GM12878 (cell line): ENCODE data around the gene TK2. TPM values are rescaled to one million over a fixed set of nuclear protein-coding genes. Genes with fewer than 3 reads are reported as not detected.

ENCODE experiments used
- ATAC-seq: fragments of 200-7000 bp; cut with Tn5 transposase; 3 replicates; pipeline ENCODE4 v1.9.1; 2020; ENCODE audit warnings: mild to moderate bottlenecking, moderate library complexity
- BruUV-seq: library from RNA; stranded (reverse); fragments of 400-500 nt; replicated peaks from 2 replicates; lab custom pipeline; 2021; lab: Mats Ljungman, UMichigan
- CTCF ChIA-PET: fragments of 300-600 bp; sonication (Branson Sonifier 250); formaldehyde crosslinking; extraction: SDS; loops from one replicate; lab custom pipeline; 2021; ENCODE audit warnings: inconsistent platforms; lab: Yijun Ruan, JAX
- POLR2A ChIA-PET: fragments of 350-600 bp; formaldehyde crosslinking; extraction: SDS; loops from one replicate; lab custom pipeline; 2021; ENCODE audit warnings: inconsistent platforms; lab: Charles Lee
- RAD21 ChIA-PET: fragments of 300-600 bp; sonication (Branson Sonifier 250); formaldehyde crosslinking; loops from one replicate; lab custom pipeline; 2023; ENCODE audit warnings: antibody characterized with exemption; ENCODE audit not compliant: unreplicated experiment; lab: Charles Lee
- SMC1A ChIA-PET: fragments of 300-600 bp; sonication (Branson Sonifier 250); formaldehyde crosslinking; loops from one replicate; lab custom pipeline; 2023; ENCODE audit not compliant: unreplicated experiment, uncharacterized antibody; lab: Charles Lee
- DNase-seq: peaks from one replicate; pipeline ENCODE4 v3.0.0-alpha.2; 2011; ENCODE audit warnings: low read depth, low spot score
- FAIRE-seq: peaks from 3 replicates; lab custom pipeline; 2011; peaks lifted over from hg19 to GRCh38; lab: Jason Lieb, UNC
- H2AFZ ChIP-seq: 2 replicates; pipeline ENCODE4 v1.6.0; 2011; ENCODE audit warnings: low read depth, low read length, control low read depth; ENCODE audit not compliant: control insufficient read depth
- H3K27ac ChIP-seq: 2 replicates; pipeline ENCODE4 v1.5.1; 2011; ENCODE audit warnings: control low read depth; ENCODE audit not compliant: control insufficient read depth, insufficient read depth
- H3K27me3 ChIP-seq, 2 experiments: replicated peaks in 1 of 2; 2 replicates each; pipeline versions ENCODE4 v1.6.0 to v1.6.1; 2011; ENCODE audit warnings: low read length in 1 of 2; ENCODE audit not compliant: control insufficient read depth in 2 of 2, insufficient read depth in 2 of 2
- H3K36me3 ChIP-seq, 2 experiments: 2 replicates each; pipeline ENCODE4 v1.5.1; 2011; ENCODE audit warnings: low read length in 1 of 2; ENCODE audit not compliant: control insufficient read depth in 2 of 2, insufficient read depth in 2 of 2
- H3K4me1 ChIP-seq: 2 replicates; pipeline ENCODE4 v1.6.1; 2011; ENCODE audit warnings: mild to moderate bottlenecking, low read length, moderate library complexity, mixed read lengths; ENCODE audit not compliant: control insufficient read depth, insufficient read depth
- H3K4me2 ChIP-seq: 2 replicates; pipeline ENCODE4 v1.6.0; 2011; ENCODE audit warnings: control low read depth; ENCODE audit not compliant: control insufficient read depth, insufficient read depth
- H3K4me3 ChIP-seq: fragments of 200-600 bp; sonication (generic); 2 replicates; pipeline ENCODE4 v1.5.1; 2016
- H3K79me2 ChIP-seq: 2 replicates; pipeline ENCODE4 v1.6.0; 2011; ENCODE audit warnings: low read length; ENCODE audit not compliant: control insufficient read depth, insufficient read depth
- H3K9ac ChIP-seq: 2 replicates; pipeline ENCODE4 v1.8.0; 2011; ENCODE audit warnings: low read length, control low read depth, mixed read lengths; ENCODE audit not compliant: control insufficient read depth, insufficient read depth
- H3K9me3 ChIP-seq: replicated peaks from 3 replicates; pipeline ENCODE4 v1.5.1; 2011; ENCODE audit warnings: mild to moderate bottlenecking, low read length; ENCODE audit not compliant: control insufficient read depth, insufficient read depth
- H4K20me1 ChIP-seq: 2 replicates; pipeline ENCODE4 v1.6.0; 2011; ENCODE audit not compliant: control insufficient read depth, insufficient read depth
- CREB1 ChIP-seq: IDR thresholded peaks from 2 replicates; pipeline ENCODE4 v1.6.1; 2012; ENCODE audit warnings: low read depth, mild to moderate bottlenecking, inconsistent platforms
- GATAD2B ChIP-seq: fragments of 450-650 bp; conservative IDR thresholded peaks from 2 replicates; pipeline ENCODE4 v1.6.1; 2017; ENCODE audit warnings: low read depth, mild to moderate bottlenecking, moderate library complexity
- HCFC1 ChIP-seq: fragments of 150-350 bp; IDR thresholded peaks from 2 replicates; pipeline ENCODE4 v1.6.1; 2014; ENCODE audit warnings: low read length
- JUND ChIP-seq: IDR thresholded peaks from 2 replicates; pipeline ENCODE4 v1.6.1; 2012; ENCODE audit warnings: low read depth, mild to moderate bottlenecking, low read length, improper control_type of control experiment, moderate library complexity
- KDM1A ChIP-seq: fragments of 200-600 bp; sonication (generic); IDR thresholded peaks from 2 replicates; pipeline ENCODE4 v1.6.1; 2016; ENCODE audit warnings: borderline replicate concordance
- MTA2 ChIP-seq: fragments of 450-650 bp; IDR thresholded peaks from 2 replicates; pipeline ENCODE4 v1.6.1; 2016; ENCODE audit warnings: low read depth, mild to moderate bottlenecking, moderate library complexity
- NFYA ChIP-seq: IDR thresholded peaks from 2 replicates; pipeline ENCODE4 v1.6.1; 2011; ENCODE audit warnings: low read depth, mild to moderate bottlenecking, low read length, improper control_type of control experiment, borderline replicate concordance
- NR2F1 ChIP-seq: fragments of 450-650 bp; conservative IDR thresholded peaks from 2 replicates; pipeline ENCODE4 v1.6.1; 2017; ENCODE audit warnings: mild to moderate bottlenecking
- POLR2A ChIP-seq: IDR thresholded peaks from 2 replicates; pipeline ENCODE4 v1.6.1; 2011; ENCODE audit warnings: low read depth, mild to moderate bottlenecking, low read length
- RB1 ChIP-seq: fragments of 450-650 bp; formaldehyde crosslinking; IDR thresholded peaks from 2 replicates; pipeline ENCODE4 v1.6.1; 2017; ENCODE audit warnings: mild to moderate bottlenecking, borderline replicate concordance
- SPI1 ChIP-seq: IDR thresholded peaks from 2 replicates; pipeline ENCODE4 v1.6.1; 2011; ENCODE audit warnings: low read depth, mild to moderate bottlenecking, low read length, moderate library complexity, borderline replicate concordance; ENCODE audit not compliant: insufficient read depth
- STAT3 ChIP-seq: IDR thresholded peaks from 2 replicates; pipeline ENCODE4 v1.6.1; 2011; ENCODE audit warnings: low read depth, low read length, improper control_type of control experiment
- TCF12 ChIP-seq: IDR thresholded peaks from 2 replicates; pipeline ENCODE4 v1.6.1; 2011; ENCODE audit warnings: low read depth, mild to moderate bottlenecking, low read length
- ZBED1 ChIP-seq: IDR thresholded peaks from 2 replicates; pipeline ENCODE4 v1.6.1; 2016; ENCODE audit warnings: borderline replicate concordance
- WGBS: methylation state at CpG from one replicate; pipeline ENCODE4 v1.1.6; 2016; ENCODE audit warnings: low lambda C conversion rate; ENCODE audit not compliant: insufficient replicate concordance, insufficient coverage; ENCODE audit errors: missing lambda C conversion rate; 5-methylcytosine and 5-hydroxymethylcytosine counted together
- in situ Hi-C: fragments of 300-500 bp; cut with MboI; formaldehyde crosslinking; loops from 9 replicates; pipeline ENCODE4 v1.14.3; 2018; ENCODE audit warnings: mixed read lengths
- intact Hi-C: fragments of 100-400 bp; cut with micrococcal nuclease; formaldehyde crosslinking; loops from one replicate; pipeline ENCODE4 v1.14.2; 2022; ENCODE audit not compliant: unreplicated experiment
- polyA plus RNA-seq, 11 experiments: library from polyadenylated mRNA; depleted of rRNA in 4 of 11; unstranded in 6 of 11; stranded (reverse) in 5 of 11; fragments of >200 nt; fragmentation: Nextera tagmentation in 4 of 11; fragmentation: Illumina TruSeq in 1 of 11; extraction: Ambion mirVana in 4 of 11; extraction: Trizol in 1 of 11; gene quantifications; 1 replicate in 1 of 11; 2 replicates in 10 of 11; pipeline versions ENCODE4 v1.2.1 to v1.2.3, GENCODE V29; 2011 to 2016; ENCODE audit warnings: inconsistent platforms in 2 of 11, missing spikeins in 2 of 11, low read depth in 1 of 11
- total RNA-seq, 4 experiments: library from RNA; depleted of rRNA in 3 of 4; stranded (reverse); fragments of >200 nt in 3 of 4; fragmentation: Illumina TruSeq in 1 of 4; extraction: Trizol in 1 of 4; gene quantifications; 2 replicates each; pipeline versions ENCODE4 v1.2.1 to v1.2.3, GENCODE V29; 2013 to 2021
- TF ChIP-seq, protein P1 (sequence below): fragments of 450-650 bp; IDR thresholded peaks from 2 replicates; pipeline ENCODE4 v1.6.1; 2018; ENCODE audit warnings: mild to moderate bottlenecking, low read depth, moderate library complexity; ENCODE audit not compliant: partially characterized antibody

The TK2 gene
- total and polyA plus RNA-seq, 10 of the 15 experiments (the other 5 are each of a cell fraction or from before 2014, with no cell fraction given): 1.3 to 12.4 (median 3.0) TPM

DNA sequence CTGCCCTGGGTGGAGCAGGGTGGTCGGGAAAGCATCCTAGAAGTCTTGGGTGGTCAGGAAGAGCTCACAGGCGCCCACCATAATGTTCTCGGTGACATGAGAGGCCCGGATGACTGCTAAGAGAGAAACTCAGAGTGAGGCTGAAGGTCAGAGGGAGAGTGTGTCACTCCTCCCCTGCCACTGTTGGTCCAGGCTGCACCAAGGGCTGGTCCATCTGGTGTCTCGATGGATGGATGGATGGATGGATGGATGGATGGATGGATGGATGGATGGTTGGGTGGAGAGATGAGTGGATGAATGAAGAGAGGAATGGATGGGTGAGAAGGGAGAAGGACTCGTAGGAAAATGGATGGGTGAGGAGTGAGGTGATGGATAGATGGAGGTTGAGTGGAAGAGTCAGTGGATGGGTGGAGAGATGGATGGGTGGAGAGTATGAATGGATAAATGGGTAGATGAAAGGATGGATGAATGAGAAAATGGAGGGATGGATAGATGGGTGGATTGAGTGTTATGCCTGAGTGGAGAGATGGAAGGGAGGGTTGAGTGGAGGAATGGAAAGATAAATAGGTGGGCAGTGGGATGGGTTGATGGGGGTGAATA lies 79.9 kb downstream of the TK2 start:
- WGBS: 28% methylated on average over 6 of the region's 6 CpGs
- H3K4me3 ChIP-seq: no peak overlapping the region
- ChIA-PET SMC1A (no interaction called here), CTCF (interaction anchor here (0.6 kb wide), 1 partner anchor 15 kb away, joined by 3 read pairs; no protein-coding TSS in a partner anchor), RAD21 (no interaction called here), POLR2A (no interaction called here)
- FAIRE-seq: no peak
- H3K4me2 ChIP-seq: no peak overlapping the region
- H3K9me3 ChIP-seq: no peaks in the 10 kb centered on the region
- no peak overlapping the region for H3K9ac ChIP-seq
- in situ Hi-C loops (no loop called here), intact Hi-C loops (no loop called here)
- no peak for ATAC-seq
- no peaks in the 10 kb centered on the region for H4K20me1 ChIP-seq
- H3K79me2 ChIP-seq: no peaks in the 10 kb centered on the region
- DNase-seq: no peak
- TF ChIP-seq HCFC1: no peak
- H3K27me3 ChIP-seq: peaks cover 0 to 3% of the 10 kb centered on the region in 2 experiments; a peak in 3 of 4 replicates
- H3K27ac ChIP-seq: no peak overlapping the region
- no peaks in the 10 kb centered on the region for H3K36me3 ChIP-seq
- H2AFZ ChIP-seq: no peak overlapping the region
- H3K4me1 ChIP-seq: no peaks in the 10 kb centered on the region
- BruUV-seq: no TSS peak

DNA sequence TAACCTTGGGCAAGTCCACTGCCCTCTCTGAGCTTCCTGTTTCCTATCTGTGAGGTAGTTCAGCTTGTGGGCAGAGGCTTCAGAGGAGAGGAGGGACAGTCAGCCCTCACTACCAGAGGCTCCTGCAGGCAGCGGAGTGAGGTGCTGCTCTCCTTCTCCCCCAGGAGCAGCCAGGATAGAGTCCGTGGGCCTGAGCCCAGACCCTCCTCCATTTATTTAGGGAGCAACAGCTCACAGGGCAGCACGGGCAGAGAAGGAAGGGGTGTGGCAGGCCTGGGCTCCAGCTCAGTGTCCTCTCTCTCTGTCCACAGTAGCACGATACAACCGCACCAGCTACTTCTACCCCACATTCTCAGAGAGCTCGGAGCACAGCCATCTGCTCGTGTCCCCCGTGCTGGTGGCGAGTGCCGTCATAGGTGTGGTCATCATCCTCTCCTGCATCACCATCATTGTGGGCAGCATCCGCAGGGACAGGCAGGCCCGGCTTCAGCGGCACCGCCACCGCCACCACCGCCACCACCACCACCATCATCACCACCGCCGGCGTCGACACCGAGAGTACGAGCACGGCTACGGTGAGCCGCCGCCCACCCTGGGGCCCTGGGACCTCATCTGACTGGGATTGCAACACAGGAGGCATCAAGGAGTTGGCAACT lies 80.5 kb downstream of the TK2 start:
- H3K4me1 ChIP-seq: no peaks in the 10 kb centered on the region
- no peak overlapping the region for H3K27ac ChIP-seq
- H3K4me2 ChIP-seq: no peak overlapping the region
- CTCF ChIA-PET: interaction anchor here (0.6 to 1.3 kb wide), 2 partner anchors 16 to 63 kb away, joined by 3 to 4 read pairs; no protein-coding TSS in a partner anchor
- 76% methylated on average over 17 of the region's 26 CpGs for WGBS
- intact Hi-C loops (no loop called here), in situ Hi-C loops (no loop called here)
- SMC1A ChIA-PET: interaction anchor here (1.4 kb wide), 1 partner anchor 63 kb away, joined by 3 read pairs; no protein-coding TSS in a partner anchor
- peaks cover 0 to 3% of the 10 kb centered on the region in 2 experiments; a peak in 3 of 4 replicates for H3K27me3 ChIP-seq
- no peak for ATAC-seq
- no peak for DNase-seq
- H3K36me3 ChIP-seq: no peaks in the 10 kb centered on the region
- POLR2A ChIA-PET: interaction anchor here (0.6 kb wide), 1 partner anchor 9 kb away, joined by 3 read pairs; no protein-coding TSS in a partner anchor
- H3K79me2 ChIP-seq: no peaks in the 10 kb centered on the region
- H4K20me1 ChIP-seq: no peaks in the 10 kb centered on the region
- FAIRE-seq: no peak
- RAD21 ChIA-PET: no interaction called here
- H3K9me3 ChIP-seq: no peaks in the 10 kb centered on the region
- H3K4me3 ChIP-seq: no peak overlapping the region
- BruUV-seq: no TSS peak
- H3K9ac ChIP-seq: no peak overlapping the region
- no peak overlapping the region for H2AFZ ChIP-seq
- TF ChIP-seq RB1: no peak
- no peak for TF ChIP-seq JUND
- no peak for TF ChIP-seq KDM1A
- TF ChIP-seq MTA2: no peak
- no peak for TF ChIP-seq ZBED1
- TF ChIP-seq SPI1: no peak
- TF ChIP-seq NR2F1: no peak
- TF ChIP-seq CREB1: no peak
- no peak for TF ChIP-seq GATAD2B
- no peak for TF ChIP-seq STAT3
- TF ChIP-seq TCF12: no peak
- TF ChIP-seq, protein P1, sequence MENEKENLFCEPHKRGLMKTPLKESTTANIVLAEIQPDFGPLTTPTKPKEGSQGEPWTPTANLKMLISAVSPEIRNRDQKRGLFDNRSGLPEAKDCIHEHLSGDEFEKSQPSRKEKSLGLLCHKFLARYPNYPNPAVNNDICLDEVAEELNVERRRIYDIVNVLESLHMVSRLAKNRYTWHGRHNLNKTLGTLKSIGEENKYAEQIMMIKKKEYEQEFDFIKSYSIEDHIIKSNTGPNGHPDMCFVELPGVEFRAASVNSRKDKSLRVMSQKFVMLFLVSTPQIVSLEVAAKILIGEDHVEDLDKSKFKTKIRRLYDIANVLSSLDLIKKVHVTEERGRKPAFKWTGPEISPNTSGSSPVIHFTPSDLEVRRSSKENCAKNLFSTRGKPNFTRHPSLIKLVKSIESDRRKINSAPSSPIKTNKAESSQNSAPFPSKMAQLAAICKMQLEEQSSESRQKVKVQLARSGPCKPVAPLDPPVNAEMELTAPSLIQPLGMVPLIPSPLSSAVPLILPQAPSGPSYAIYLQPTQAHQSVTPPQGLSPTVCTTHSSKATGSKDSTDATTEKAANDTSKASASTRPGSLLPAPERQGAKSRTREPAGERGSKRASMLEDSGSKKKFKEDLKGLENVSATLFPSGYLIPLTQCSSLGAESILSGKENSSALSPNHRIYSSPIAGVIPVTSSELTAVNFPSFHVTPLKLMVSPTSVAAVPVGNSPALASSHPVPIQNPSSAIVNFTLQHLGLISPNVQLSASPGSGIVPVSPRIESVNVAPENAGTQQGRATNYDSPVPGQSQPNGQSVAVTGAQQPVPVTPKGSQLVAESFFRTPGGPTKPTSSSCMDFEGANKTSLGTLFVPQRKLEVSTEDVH: no peak
- TF ChIP-seq NFYA: no peak
- TF ChIP-seq POLR2A: no peak
